Prostate gland (tissue), 2 donors: Measurements from ENCODE around the gene IL1RAPL1. TPM values are rescaled to one million over a fixed set of nuclear protein-coding genes. Genes with fewer than 3 reads are reported as not detected.

ENCODE experiments used
- DNase-seq: peaks from one replicate; pipeline ENCODE4 v3.0.0-alpha.2; 2019; ENCODE audit warnings: low spot score
- H3K27ac ChIP-seq, 2 donors: fragments of 200-600 bp; sonication (generic); 2 replicates each; pipeline ENCODE4 v1.5.1; 2017 to 2019
- H3K27me3 ChIP-seq: fragments of 200-600 bp; sonication (generic); replicated peaks from 2 replicates; pipeline ENCODE4 v1.5.1; 2019; ENCODE audit not compliant: insufficient read depth
- H3K36me3 ChIP-seq, 2 donors: fragments of 200-600 bp; sonication (generic); 1 replicate in 1 of 2; 2 replicates in 1 of 2; pipeline versions ENCODE4 v1.5.1 to v1.8.1; 2017 to 2019
- H3K4me1 ChIP-seq: fragments of 200-600 bp; sonication (generic); replicated peaks from 2 replicates; pipeline ENCODE4 v1.5.1; 2019
- H3K4me3 ChIP-seq, 2 donors: fragments of 200-600 bp; sonication (generic); 2 replicates each; pipeline ENCODE4 v1.5.1; 2017 to 2019
- H3K9me3 ChIP-seq: fragments of 200-600 bp; sonication (generic); 2 replicates; pipeline ENCODE4 v1.5.1; 2017
- POLR2A ChIP-seq: fragments of 450-650 bp; IDR thresholded peaks from one replicate; pipeline ENCODE4 v1.6.1; 2016; ENCODE audit warnings: antibody characterized with exemption, mild to moderate bottlenecking
- POLR2AphosphoS5 ChIP-seq: sonication (generic); formaldehyde crosslinking; IDR thresholded peaks from one replicate; pipeline ENCODE4 v1.6.1; 2017; ENCODE audit warnings: antibody characterized with exemption
- whole genome bisulfite sequencing: methylation state at CpG from one replicate; pipeline ENCODE4 v1.1.5; 2018; 5-methylcytosine and 5-hydroxymethylcytosine counted together
- intact Hi-C: fragments of 100-400 bp; cut with DNase I; formaldehyde crosslinking; loops from one replicate; pipeline ENCODE4 v1.14.2; 2022
- total RNA-seq, 2 donors: library from RNA; depleted of rRNA; stranded (reverse); fragments of >200 nt; gene quantifications; one replicate each; pipeline ENCODE4 v1.1.0, GENCODE V29; 2016
- TF ChIP-seq, protein P1 (sequence below), 4 experiments: fragments of 200-600 bp in 2 of 4; fragments of 450-650 bp in 2 of 4; sonication (generic) in 2 of 4; IDR thresholded peaks; 1 replicate in 3 of 4; 2 replicates in 1 of 4; pipeline ENCODE4 v1.5.1; 2016 to 2019; ENCODE audit warnings: antibody characterized with exemption in 4 of 4, mild to moderate bottlenecking in 2 of 4, moderate library complexity in 2 of 4

The IL1RAPL1 gene
- total RNA-seq, 2 donors from 2014 or later = 0.23 TPM

DNA sequence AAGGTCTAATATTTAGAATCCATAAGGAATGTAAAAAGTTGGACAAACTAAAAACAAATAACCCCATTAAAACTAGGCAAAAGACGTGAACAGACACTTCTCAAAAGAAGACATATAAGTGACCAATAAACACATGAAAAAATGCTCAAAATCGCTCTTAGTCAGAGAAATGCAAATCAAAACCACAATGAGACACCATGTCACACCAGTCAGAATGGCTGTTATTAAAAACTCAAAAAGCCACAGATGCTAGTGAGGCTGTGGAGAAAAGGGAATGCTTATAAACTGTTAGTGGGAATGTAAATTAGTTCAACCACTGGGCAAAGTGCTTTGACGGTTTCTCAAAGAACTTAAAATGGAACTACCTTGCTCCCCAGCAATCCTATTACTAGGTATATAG lies 953.8 kb downstream of the IL1RAPL1 start:
- TF ChIP-seq, protein P1, sequence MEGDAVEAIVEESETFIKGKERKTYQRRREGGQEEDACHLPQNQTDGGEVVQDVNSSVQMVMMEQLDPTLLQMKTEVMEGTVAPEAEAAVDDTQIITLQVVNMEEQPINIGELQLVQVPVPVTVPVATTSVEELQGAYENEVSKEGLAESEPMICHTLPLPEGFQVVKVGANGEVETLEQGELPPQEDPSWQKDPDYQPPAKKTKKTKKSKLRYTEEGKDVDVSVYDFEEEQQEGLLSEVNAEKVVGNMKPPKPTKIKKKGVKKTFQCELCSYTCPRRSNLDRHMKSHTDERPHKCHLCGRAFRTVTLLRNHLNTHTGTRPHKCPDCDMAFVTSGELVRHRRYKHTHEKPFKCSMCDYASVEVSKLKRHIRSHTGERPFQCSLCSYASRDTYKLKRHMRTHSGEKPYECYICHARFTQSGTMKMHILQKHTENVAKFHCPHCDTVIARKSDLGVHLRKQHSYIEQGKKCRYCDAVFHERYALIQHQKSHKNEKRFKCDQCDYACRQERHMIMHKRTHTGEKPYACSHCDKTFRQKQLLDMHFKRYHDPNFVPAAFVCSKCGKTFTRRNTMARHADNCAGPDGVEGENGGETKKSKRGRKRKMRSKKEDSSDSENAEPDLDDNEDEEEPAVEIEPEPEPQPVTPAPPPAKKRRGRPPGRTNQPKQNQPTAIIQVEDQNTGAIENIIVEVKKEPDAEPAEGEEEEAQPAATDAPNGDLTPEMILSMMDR (IDR thresholded peaks at IDR 0.05) = no peak
- Histone ChIP-seq H3K27ac (no peak overlapping the region), H3K4me3 (no peak overlapping the region), H3K9me3 (no peaks in the 10 kb centered on the region), H3K27me3 (no peaks in the 10 kb centered on the region), H3K36me3 (no peaks in the 10 kb centered on the region), H3K4me1 (no peaks in the 10 kb centered on the region)
- 96% methylated on average over 3 of the region's 3 CpGs for WGBS
- intact Hi-C loops = no loop called here
- no peak for DNase-seq

- no peak overlapping the region for H3K27ac ChIP-seq
- no peak overlapping the region for H3K4me3 ChIP-seq
- H3K27me3 ChIP-seq = no peaks in the 10 kb centered on the region
- no peaks in the 10 kb centered on the region for H3K9me3 ChIP-seq
- intact Hi-C loops = no loop called here
- no peaks in the 10 kb centered on the region for H3K4me1 ChIP-seq
- DNase-seq = no peak
- no peaks in the 10 kb centered on the region for H3K36me3 ChIP-seq
- WGBS = 21% methylated on average over 1 of the region's 1 CpG
- TF ChIP-seq POLR2A (no peak), POLR2AphosphoS5 (no peak)
- TF ChIP-seq, protein P1 (IDR thresholded peaks at IDR 0.05) = no peak
Observed at GRCh38 chrX:29542152-29542551, 954.9 kb downstream of the IL1RAPL1 start.

DNA sequence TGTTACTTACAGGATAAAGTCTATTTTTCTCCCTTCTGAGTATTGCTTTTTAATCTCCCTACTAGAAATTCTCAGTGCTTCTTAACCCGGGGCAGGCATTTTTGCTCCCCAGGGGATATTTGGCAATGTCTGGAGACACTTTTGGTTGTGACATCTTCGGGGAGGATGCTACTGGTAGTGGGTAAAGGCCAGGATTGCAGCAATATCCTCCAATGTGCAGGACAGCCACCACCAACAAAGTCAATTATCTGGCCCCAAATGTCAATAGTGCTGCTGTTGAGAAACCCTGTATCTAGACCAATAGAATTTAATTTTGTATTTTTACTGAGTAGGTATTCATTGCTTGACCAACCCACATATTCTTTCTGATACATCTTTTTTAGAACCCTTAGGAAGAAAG lies 958.6 kb downstream of the IL1RAPL1 start:
- intact Hi-C loops = no loop called here
- no peak for TF ChIP-seq POLR2AphosphoS5
- TF ChIP-seq, protein P1 (IDR thresholded peaks at IDR 0.05) = no peak
- TF ChIP-seq POLR2A = no peak
- Histone ChIP-seq H3K27me3 (no peaks in the 10 kb centered on the region), H3K4me3 (no peak overlapping the region), H3K4me1 (no peaks in the 10 kb centered on the region), H3K27ac (no peak overlapping the region), H3K9me3 (no peaks in the 10 kb centered on the region), H3K36me3 (no peaks in the 10 kb centered on the region)
- WGBS = 88% methylated on average over 1 of the region's 2 CpGs
- DNase-seq = no peak

DNA sequence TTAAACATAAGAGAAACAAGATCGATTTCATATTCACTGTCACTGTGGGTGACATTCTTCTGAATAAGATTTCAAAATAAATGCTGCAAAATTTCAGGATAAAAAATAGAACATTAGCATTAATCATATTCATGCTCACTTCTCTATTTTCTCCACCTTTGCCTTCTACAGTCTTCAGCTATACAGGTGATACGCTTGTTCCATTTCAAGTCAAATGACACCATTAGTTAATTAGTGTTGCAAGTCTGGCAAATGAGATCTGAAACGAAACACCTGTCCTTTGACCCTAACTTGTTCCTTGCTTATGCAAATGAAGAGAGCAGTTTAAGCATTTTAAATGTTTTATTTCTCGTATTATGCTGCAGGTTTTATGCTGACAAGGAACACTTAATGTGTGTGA lies 960.6 kb downstream of the IL1RAPL1 start:
- no peak for DNase-seq
- Histone ChIP-seq H3K27me3 (no peaks in the 10 kb centered on the region), H3K4me3 (no peak overlapping the region), H3K9me3 (no peaks in the 10 kb centered on the region), H3K4me1 (no peaks in the 10 kb centered on the region), H3K36me3 (no peaks in the 10 kb centered on the region), H3K27ac (no peak overlapping the region)
- intact Hi-C loops = no loop called here
- no peak for TF ChIP-seq POLR2A
- TF ChIP-seq, protein P1 (IDR thresholded peaks at IDR 0.05) = no peak
- TF ChIP-seq POLR2AphosphoS5 = no peak
- 92% methylated on average over 4 of the region's 4 CpGs for WGBS

- Histone ChIP-seq H3K9me3 (no peaks in the 10 kb centered on the region), H3K4me1 (no peaks in the 10 kb centered on the region), H3K36me3 (no peaks in the 10 kb centered on the region), H3K4me3 (no peak overlapping the region), H3K27ac (no peak overlapping the region), H3K27me3 (no peaks in the 10 kb centered on the region)
- TF ChIP-seq, protein P1 (IDR thresholded peaks at IDR 0.05) = no peak
- TF ChIP-seq POLR2A (no peak), POLR2AphosphoS5 (no peak)
- no peak for DNase-seq
- 79% methylated on average over 1 of the region's 1 CpG for WGBS
- intact Hi-C loops = no loop called here
Observed at GRCh38 chrX:29553542-29553941, 966.3 kb downstream of the IL1RAPL1 start.
